Measurements from ENCODE around the gene ADAMTS2.

- TF ChIP-seq CTCF (IDR thresholded peaks at IDR 0.05; ENCODE audit: insufficient read depth, low read depth, low read length) (no peak), EZH2 (IDR thresholded peaks at IDR 0.05; ENCODE audit: insufficient read depth, low read length) (no peak)
Measured at GRCh38 chr5:179259731-179260323, 85.4 kb downstream of the ADAMTS2 start.

All from astrocyte (in vitro differentiated cells and primary cell).